ENCODE results near the gene EXOC1L.

- TF ChIP-seq SNAPC5 (CRISPR knock-in tag; IDR thresholded peaks at IDR 0.05; ENCODE audit: borderline replicate concordance) (no peak), ZKSCAN8 (CRISPR knock-in tag; IDR thresholded peaks at IDR 0.05; ENCODE audit: borderline replicate concordance) (no peak), USF2 (IDR thresholded peaks at IDR 0.05; ENCODE audit: low read depth, low read length) (no peak), USF2 (CRISPR knock-in tag; IDR thresholded peaks at IDR 0.05; ENCODE audit: borderline replicate concordance) (no peak), MAZ (IDR thresholded peaks at IDR 0.05; ENCODE audit: borderline replicate concordance, low read depth, low read length) (no peak), MAZ (CRISPR knock-in tag; IDR thresholded peaks at IDR 0.05; ENCODE audit: low read depth) (no peak), ZNF639 (CRISPR knock-in tag; conservative IDR thresholded peaks at IDR 0.05) (no peak), POLR2A (IDR thresholded peaks at IDR 0.05; ENCODE audit: insufficient read depth in 1 of 2, low read depth in 2 of 2, low read length in 2 of 2) (no peak), KAT2B (IDR thresholded peaks at IDR 0.05; ENCODE audit: borderline replicate concordance, low read depth, low read length) (no peak), CTCF (CRISPR knock-in tag; IDR thresholded peaks at IDR 0.05) (no peak), ZNF317 (CRISPR knock-in tag; IDR thresholded peaks at IDR 0.05) (no peak), ZNF17 (CRISPR knock-in tag; IDR thresholded peaks at IDR 0.05) (no peak), ZNF331 (CRISPR knock-in tag; IDR thresholded peaks at IDR 0.05) (no peak)
Measured at GRCh38 chr4:55865228-55865806, 45.7 kb downstream of the EXOC1L start.

Data from HepG2 (cell line).